ENCODE data around the gene GNA15. TPM values are rescaled to one million over a fixed set of nuclear protein-coding genes. Genes with fewer than 3 reads are reported as not detected.

Gene GNA15
- total and polyA plus RNA-seq, 12 donors, result 0.42 to 8.9 (median 1.1) TPM

- H3K4me3 ChIP-seq, result peak overlapping the region in 1 of 10 donors; percentile 19
- TF ChIP-seq CTCF (IDR thresholded peaks at IDR 0.05), result no peak
- ATAC-seq (peak in 7 of 8 donors; percentile 49 to 73 (median 69)), DNase-seq (peak in 1 of 2 donors; percentile 37)
- no peaks in the 10 kb centered on the region for H3K27me3 ChIP-seq
- H3K27ac ChIP-seq, result peak overlapping the region in 9 of 10 donors; percentile 20 to 91 (median 36)
- intact Hi-C loops (cut with DNase I), result no loop called here
- 56 to 61% methylated on average over 24 of the region's 24 CpGs for WGBS, 2 donors
- H3K36me3 ChIP-seq, result no peaks in the 10 kb centered on the region
- H3K4me1 ChIP-seq, result peaks cover 0 to 41% (median 8%) of the 10 kb centered on the region in 9 donors
- no peaks in the 10 kb centered on the region for H3K9me3 ChIP-seq
These were observed 2.7 kb upstream of the GNA15 start for GRCh38 chr19:3132971-3133792.

GRCh38 chr19:3133793-3134116 lies 2.1 kb upstream of the GNA15 start:
- intact Hi-C loops (cut with DNase I), result no loop called here
- Histone ChIP-seq H3K4me3 (no peak overlapping the region), H3K27me3 (no peaks in the 10 kb centered on the region), H3K9me3 (no peaks in the 10 kb centered on the region), H3K4me1 (peaks cover 0 to 41% (median 8%) of the 10 kb centered on the region in 9 donors), H3K36me3 (no peaks in the 10 kb centered on the region), H3K27ac (peak overlapping the region in 7 of 10 donors; percentile 23 to 91 (median 41))
- TF ChIP-seq CTCF (IDR thresholded peaks at IDR 0.05), result no peak
- DNase-seq (no peak), ATAC-seq (peak in 1 of 8 donors; percentile 9)
- 71% methylated on average over 4 of the region's 4 CpGs for WGBS, 2 donors

GRCh38 chr19:3136684-3137055 lies 837 bp downstream of the GNA15 start:
- WGBS, 2 donors, result 71 to 74% methylated on average over 16 of the region's 16 CpGs
- intact Hi-C loops (cut with DNase I), result no loop called here
- peaks cover 0 to 13% (median 7%) of the 10 kb centered on the region in 11 donors for H3K9me3 ChIP-seq
- peak overlapping the region in 8 of 10 donors; percentile 43 to 97 (median 54) for H3K27ac ChIP-seq
- peak in 1 of 8 donors; percentile 28 for ATAC-seq
- H3K4me1 ChIP-seq, result peaks cover 0 to 57% (median 11%) of the 10 kb centered on the region in 9 donors
- TF ChIP-seq CTCF (IDR thresholded peaks at IDR 0.05), result no peak
- H3K36me3 ChIP-seq, result no peaks in the 10 kb centered on the region
- no peak for DNase-seq
- peak overlapping the region in 8 of 10 donors; percentile 12 to 65 (median 36) for H3K4me3 ChIP-seq
- H3K27me3 ChIP-seq, result no peaks in the 10 kb centered on the region

GRCh38 chr19:3137119-3137518 lies 1.3 kb downstream of the GNA15 start:
- ATAC-seq (peak in 3 of 8 donors; percentile 9 to 43 (median 26)), DNase-seq (no peak)
- H3K27ac ChIP-seq, result peak overlapping the region in 7 of 10 donors; percentile 43 to 97 (median 55)
- no peaks in the 10 kb centered on the region for H3K36me3 ChIP-seq
- WGBS, 2 donors, result 26 to 37% methylated on average over 7 of the region's 7 CpGs
- intact Hi-C loops (cut with DNase I), result no loop called here
- TF ChIP-seq CTCF (IDR thresholded peaks at IDR 0.05), result no peak
- no peaks in the 10 kb centered on the region for H3K27me3 ChIP-seq
- H3K9me3 ChIP-seq, result peaks cover 0 to 13% (median 7%) of the 10 kb centered on the region in 11 donors
- H3K4me3 ChIP-seq, result peak overlapping the region in 8 of 10 donors; percentile 12 to 65 (median 36)
- peaks cover 0 to 59% (median 15%) of the 10 kb centered on the region in 9 donors for H3K4me1 ChIP-seq

Measured in heart right ventricle (tissue), 16 donors.